Omental fat pad (tissue), 4 donors: ENCODE measurements around the gene PRM1. TPM values are rescaled to one million over a fixed set of nuclear protein-coding genes. Genes with fewer than 3 reads are reported as not detected.

ENCODE experiments used
- ATAC-seq: fragments of 150-250 bp; one replicate; pipeline ENCODE4 v1.9.1; 2016; ENCODE audit warnings: mild to moderate bottlenecking, moderate library complexity; ENCODE audit not compliant: low FRiP score
- DNase-seq: peaks from one replicate; pipeline ENCODE4 v3.0.0-alpha.2; 2019; ENCODE audit warnings: low spot score
- CTCF ChIP-seq, 3 donors: fragments of 450-650 bp; IDR thresholded peaks; one replicate each; pipeline ENCODE4 v1.5.1; 2016 to 2017; ENCODE audit warnings: antibody characterized with exemption in 3 of 3, mild to moderate bottlenecking in 3 of 3, moderate library complexity in 2 of 3
- total RNA-seq, 4 donors: library from RNA; depleted of rRNA; stranded (reverse); fragments of >200 nt; gene quantifications; one replicate each; pipeline ENCODE4 v1.1.0, GENCODE V29; 2016

PRM1 gene
- total RNA-seq, 4 donors from 2014 or later = not detected

DNA sequence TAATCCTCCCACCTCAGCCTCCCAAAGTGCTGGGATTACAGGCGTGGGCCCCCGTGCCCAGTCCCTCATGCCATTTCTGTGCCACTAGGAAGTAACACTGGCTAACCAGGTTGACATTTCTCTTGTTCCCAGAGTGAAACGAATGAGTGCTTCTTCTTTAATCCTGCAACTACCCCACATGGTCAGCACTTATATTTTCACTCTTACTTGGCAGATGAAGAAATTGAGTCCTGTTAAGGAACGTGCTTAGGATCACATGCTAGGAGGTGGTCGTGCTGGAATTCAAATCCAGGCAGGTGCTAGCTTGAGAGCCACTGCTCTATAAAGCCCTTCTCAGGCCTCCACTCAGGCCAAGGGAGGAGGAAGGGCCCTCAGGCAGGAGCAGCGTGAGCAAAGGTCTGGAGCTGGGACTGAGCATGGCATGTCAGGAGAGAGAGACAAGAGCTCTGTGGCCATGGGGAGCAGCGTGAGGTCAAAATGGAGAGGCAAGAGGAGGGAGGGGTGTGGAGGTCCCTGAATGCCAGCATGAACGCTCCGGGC, 45.7 kb upstream of the PRM1 start:
- no peak for TF ChIP-seq CTCF (IDR thresholded peaks at IDR 0.05)

GRCh38 chr16:11326084-11326736, 45.1 kb upstream of the PRM1 start:
- no peak for TF ChIP-seq CTCF (IDR thresholded peaks at IDR 0.05)
- no peak for DNase-seq
- ATAC-seq = no peak

More for the DNA sequence above, 45.7 kb upstream of the PRM1 start:
- DNase-seq (no peak), ATAC-seq (no peak)

DNA sequence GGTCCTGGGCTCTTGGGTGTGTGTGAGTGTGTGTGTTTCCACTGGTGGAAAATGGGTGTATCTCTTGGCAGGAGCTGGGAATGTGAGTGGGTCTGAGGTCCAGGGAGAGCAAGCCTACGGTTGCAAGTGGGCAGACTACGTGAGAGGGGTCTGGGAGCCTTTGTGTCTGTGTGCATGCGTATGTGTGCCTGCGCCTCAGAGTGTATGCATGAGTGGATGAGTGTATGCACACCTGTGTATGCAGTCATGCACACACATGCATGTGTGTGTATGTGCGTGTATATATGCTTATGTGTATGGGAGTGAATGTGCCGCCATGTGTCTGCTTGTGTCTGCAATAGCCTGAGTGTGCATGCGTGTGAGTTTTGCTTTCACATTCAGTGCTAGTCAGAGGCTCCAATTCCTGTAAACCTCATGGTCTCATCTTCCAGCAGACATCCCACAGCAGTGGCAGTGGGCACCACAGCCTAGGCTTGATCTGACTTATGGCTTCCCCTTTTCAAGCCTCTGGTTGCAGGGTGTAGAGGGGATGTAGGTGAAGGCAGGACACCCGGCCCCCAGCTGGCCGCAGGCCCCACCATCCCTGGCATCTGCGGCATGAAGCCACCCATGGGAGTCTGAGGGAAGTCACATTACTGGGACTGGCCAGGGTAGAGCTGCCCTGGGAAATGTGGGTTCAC, 44.4 kb upstream of the PRM1 start:
- DNase-seq (no peak), ATAC-seq (no peak)
- TF ChIP-seq CTCF (IDR thresholded peaks at IDR 0.05) = no peak

GRCh38 chr16:11323551-11324336, 42.6 kb upstream of the PRM1 start:
- no peak for ATAC-seq
- DNase-seq = no peak
- no peak for TF ChIP-seq CTCF (IDR thresholded peaks at IDR 0.05)

DNA sequence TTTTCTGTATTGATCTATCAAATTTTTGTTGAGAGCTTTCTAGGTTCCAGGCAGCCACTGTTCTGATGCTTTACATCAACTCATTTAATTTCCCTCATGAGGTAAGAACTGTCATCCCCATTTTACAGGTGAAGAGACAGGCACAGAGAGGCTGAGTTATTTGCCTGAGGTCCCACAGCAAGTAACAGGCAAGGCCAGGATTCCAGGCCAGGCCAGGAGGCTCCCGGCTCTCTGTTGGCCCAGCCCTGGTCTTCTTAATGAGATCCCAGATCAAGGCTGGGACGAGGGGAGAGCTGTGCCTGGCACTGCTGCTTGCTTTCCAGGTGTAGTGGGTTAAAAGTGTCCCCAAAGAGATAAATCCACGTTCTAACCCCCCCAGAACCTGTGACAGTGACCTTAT, 41.7 kb upstream of the PRM1 start:
- TF ChIP-seq CTCF (IDR thresholded peaks at IDR 0.05) = no peak
- ATAC-seq = no peak
- no peak for DNase-seq

DNA sequence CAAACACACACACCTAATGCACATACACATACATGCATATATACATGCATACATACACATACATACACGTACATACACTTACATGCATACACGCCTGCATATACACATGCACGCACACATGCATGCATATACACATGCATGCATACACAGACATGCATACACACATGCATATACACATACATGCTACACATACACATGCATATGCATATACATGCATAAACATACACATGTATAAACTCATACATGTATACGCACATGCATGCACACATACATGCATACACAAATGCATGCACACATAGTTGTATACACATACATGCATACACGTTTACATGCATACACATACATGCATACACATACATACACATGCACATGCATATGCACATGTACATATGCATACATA, 40.5 kb upstream of the PRM1 start:
- no peak for DNase-seq
- TF ChIP-seq CTCF (IDR thresholded peaks at IDR 0.05) = no peak

More for the DNA sequence above, 40.5 kb upstream of the PRM1 start:
- ATAC-seq = no peak
